GM15510 (cell line): ENCODE results near the gene CCDC191.

Experiments used
- POLR2A ChIP-seq: IDR thresholded peaks from 3 replicates; pipeline ENCODE4 v1.6.1; 2011; ENCODE audit warnings: borderline replicate concordance; ENCODE audit not compliant: insufficient read length; ENCODE audit errors: extremely low read depth

CCDC191 gene

GRCh38 chr3:114014211-114014610 is 42.1 kb downstream of the CCDC191 start:
- no peak for TF ChIP-seq POLR2A

- TF ChIP-seq POLR2A, result no peak
Observed at GRCh38 chr3:114011059-114011797, 45.1 kb downstream of the CCDC191 start.

GRCh38 chr3:114005481-114005880 is 50.8 kb downstream of the CCDC191 start:
- no peak for TF ChIP-seq POLR2A

- TF ChIP-seq POLR2A, result no peak
Observed at GRCh38 chr3:113985541-113985940, 70.8 kb downstream of the CCDC191 start.

- no peak for TF ChIP-seq POLR2A
Observed at GRCh38 chr3:113983544-113983943, 72.8 kb downstream of the CCDC191 start.

- no peak for TF ChIP-seq POLR2A
Observed at GRCh38 chr3:113981803-113982202, 74.5 kb downstream of the CCDC191 start.

- TF ChIP-seq POLR2A, result no peak
Observed at GRCh38 chr3:113979916-113980315, 76.4 kb downstream of the CCDC191 start.

- no peak for TF ChIP-seq POLR2A
Observed at GRCh38 chr3:113977822-113978221, 78.5 kb downstream of the CCDC191 start.

GRCh38 chr3:113968986-113969385 is 87.3 kb downstream of the CCDC191 start:
- TF ChIP-seq POLR2A, result no peak

- no peak for TF ChIP-seq POLR2A
Observed at GRCh38 chr3:113966172-113966571, 90.2 kb downstream of the CCDC191 start.

- TF ChIP-seq POLR2A, result no peak
Observed at GRCh38 chr3:113963879-113964278, 92.4 kb downstream of the CCDC191 start.

- TF ChIP-seq POLR2A, result no peak
Observed at GRCh38 chr3:113954091-113954685, 102.1 kb downstream of the CCDC191 start.

GRCh38 chr3:113953677-113954076 is 102.6 kb downstream of the CCDC191 start:
- no peak for TF ChIP-seq POLR2A

GRCh38 chr3:113952921-113953320 is 103.4 kb downstream of the CCDC191 start:
- TF ChIP-seq POLR2A, result no peak

- TF ChIP-seq POLR2A, result peak; percentile 12
Observed at GRCh38 chr3:113948015-113948917, 108.1 kb downstream of the CCDC191 start.
